Measurements from ENCODE around the gene CD80.

DNA sequence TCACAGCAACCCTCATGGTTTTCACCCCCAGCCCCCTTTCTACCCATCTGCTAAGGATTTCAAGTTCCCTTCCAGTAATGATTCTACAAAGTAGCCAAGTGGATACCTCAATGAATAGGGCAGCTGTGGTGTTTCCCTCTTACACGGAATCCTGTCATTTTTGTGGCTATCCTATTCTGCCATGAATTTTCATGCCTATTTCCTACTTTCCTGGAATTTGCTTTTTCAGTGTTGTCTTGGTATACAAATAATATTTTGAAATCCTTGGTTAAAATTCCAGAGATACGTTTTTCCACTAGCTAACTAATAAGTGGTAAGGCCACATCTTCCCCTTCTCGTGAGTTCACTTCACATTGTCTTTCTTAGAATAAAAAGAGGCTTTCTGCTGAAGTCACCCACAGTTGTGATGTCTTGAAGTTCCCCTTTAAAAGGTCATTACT is 27.3 kb upstream of the CD80 start:
- no peak for TF ChIP-seq EP300 (IDR thresholded peaks at IDR 0.05; ENCODE audit: low read depth)
- TF ChIP-seq, protein P1, sequence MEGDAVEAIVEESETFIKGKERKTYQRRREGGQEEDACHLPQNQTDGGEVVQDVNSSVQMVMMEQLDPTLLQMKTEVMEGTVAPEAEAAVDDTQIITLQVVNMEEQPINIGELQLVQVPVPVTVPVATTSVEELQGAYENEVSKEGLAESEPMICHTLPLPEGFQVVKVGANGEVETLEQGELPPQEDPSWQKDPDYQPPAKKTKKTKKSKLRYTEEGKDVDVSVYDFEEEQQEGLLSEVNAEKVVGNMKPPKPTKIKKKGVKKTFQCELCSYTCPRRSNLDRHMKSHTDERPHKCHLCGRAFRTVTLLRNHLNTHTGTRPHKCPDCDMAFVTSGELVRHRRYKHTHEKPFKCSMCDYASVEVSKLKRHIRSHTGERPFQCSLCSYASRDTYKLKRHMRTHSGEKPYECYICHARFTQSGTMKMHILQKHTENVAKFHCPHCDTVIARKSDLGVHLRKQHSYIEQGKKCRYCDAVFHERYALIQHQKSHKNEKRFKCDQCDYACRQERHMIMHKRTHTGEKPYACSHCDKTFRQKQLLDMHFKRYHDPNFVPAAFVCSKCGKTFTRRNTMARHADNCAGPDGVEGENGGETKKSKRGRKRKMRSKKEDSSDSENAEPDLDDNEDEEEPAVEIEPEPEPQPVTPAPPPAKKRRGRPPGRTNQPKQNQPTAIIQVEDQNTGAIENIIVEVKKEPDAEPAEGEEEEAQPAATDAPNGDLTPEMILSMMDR (IDR thresholded peaks at IDR 0.05), result no peak
- no peak for TF ChIP-seq POLR2A (IDR thresholded peaks at IDR 0.05)

All from transverse colon (tissue), 3 donors.